ENCODE data around the gene TNFRSF1A. TPM values are rescaled to one million over a fixed set of nuclear protein-coding genes. Genes with fewer than 3 reads are reported as not detected.
A peak's percentile ranks its signal among the peaks of the same experiment; 100 is the strongest.

The TNFRSF1A gene
- total and polyA plus RNA-seq, 2 of the 13 experiments (the other 11 are each of a cell fraction or from before 2014, with no cell fraction given): 41.5 to 61.2 TPM

DNA sequence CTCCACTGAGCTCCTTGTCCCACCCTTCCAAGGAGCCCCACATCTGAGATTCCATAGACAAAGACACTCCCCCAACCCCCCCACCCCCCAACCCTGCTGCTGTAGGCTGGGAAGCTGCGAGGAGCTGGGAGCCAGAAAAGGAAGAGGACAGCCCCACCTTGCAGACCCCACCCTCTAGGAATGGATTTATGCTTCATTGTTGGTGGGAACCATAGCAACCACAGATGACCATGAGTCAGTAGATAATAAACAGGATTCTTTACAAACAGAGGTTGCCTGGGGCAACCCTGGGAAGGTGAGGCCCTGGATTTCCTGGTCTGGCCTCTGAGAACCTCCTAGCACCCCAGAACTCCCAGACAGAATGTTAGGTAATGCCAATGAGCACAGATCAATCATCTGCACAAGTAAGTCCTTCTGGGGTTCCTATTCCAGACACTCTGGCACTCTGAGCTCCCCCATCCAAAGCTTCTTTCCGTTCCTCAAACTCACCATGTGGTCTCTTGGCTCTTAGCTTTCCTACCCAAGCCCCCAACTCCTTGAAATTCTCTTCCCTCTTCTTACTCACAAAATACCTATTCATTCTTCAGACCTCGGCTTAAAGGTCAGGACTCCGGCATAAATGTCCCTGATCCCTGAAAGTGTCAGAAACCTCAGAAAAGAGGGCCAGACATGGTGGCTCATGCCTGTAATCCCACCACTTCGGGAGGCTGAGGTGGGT, 46.6 kb downstream of the TNFRSF1A start (continued):
- TF ChIP-seq MTERF4 (CRISPR knock-in tag; IDR thresholded peaks at IDR 0.05): no peak
- no peak for TF ChIP-seq MTF1 (CRISPR knock-in tag; IDR thresholded peaks at IDR 0.05)
- no peak for TF ChIP-seq ZSCAN12 (CRISPR knock-in tag; IDR thresholded peaks at IDR 0.05)
- TF ChIP-seq PCBP1 (IDR thresholded peaks at IDR 0.05; ENCODE audit: borderline replicate concordance, low read depth, low read length): no peak
- TF ChIP-seq POGZ (CRISPR knock-in tag; IDR thresholded peaks at IDR 0.05): no peak
- no peak for TF ChIP-seq CHD2 (IDR thresholded peaks at IDR 0.05; ENCODE audit: low read depth, low read length)
- peak; percentile 21; the same call in 1 of the 2 replicates for TF ChIP-seq NR2F6 (IDR thresholded peaks at IDR 0.05)
- TF ChIP-seq NR2F6 (CRISPR knock-in tag; IDR thresholded peaks at IDR 0.05): peak; percentile 45; the same call in 1 of the 2 replicates
- no peak for TF ChIP-seq HNRNPH1 (optimal IDR thresholded peaks at IDR 0.05; ENCODE audit: low read depth, low read length)
- peak; percentile 64; the same call in 1 of the 2 replicates for TF ChIP-seq RFX5 (IDR thresholded peaks at IDR 0.05; ENCODE audit: low read depth, low read length)
- TF ChIP-seq, protein P1, sequence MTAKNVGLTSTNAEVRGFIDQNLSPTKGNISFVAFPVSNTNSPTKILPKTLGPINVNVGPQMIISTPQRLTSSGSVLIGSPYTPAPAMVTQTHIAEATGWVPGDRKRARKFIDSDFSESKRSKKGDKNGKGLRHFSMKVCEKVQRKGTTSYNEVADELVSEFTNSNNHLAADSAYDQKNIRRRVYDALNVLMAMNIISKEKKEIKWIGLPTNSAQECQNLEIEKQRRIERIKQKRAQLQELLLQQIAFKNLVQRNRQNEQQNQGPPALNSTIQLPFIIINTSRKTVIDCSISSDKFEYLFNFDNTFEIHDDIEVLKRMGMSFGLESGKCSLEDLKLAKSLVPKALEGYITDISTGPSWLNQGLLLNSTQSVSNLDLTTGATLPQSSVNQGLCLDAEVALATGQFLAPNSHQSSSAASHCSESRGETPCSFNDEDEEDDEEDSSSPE (CRISPR knock-in tag; IDR thresholded peaks at IDR 0.05): no peak
- no peak for TF ChIP-seq CBX5 (CRISPR knock-in tag; IDR thresholded peaks at IDR 0.05; ENCODE audit: borderline replicate concordance)
- TF ChIP-seq ZNF121 (CRISPR knock-in tag; IDR thresholded peaks at IDR 0.05): peak; percentile 50; the same call in 1 of the 2 replicates
- no peak for TF ChIP-seq LCORL (IDR thresholded peaks at IDR 0.05)
- TF ChIP-seq LCORL (CRISPR knock-in tag; IDR thresholded peaks at IDR 0.05): 0 out of 2 replicates have a peak, but pooled peaks have one; percentile 16
- TF ChIP-seq, protein P2, sequence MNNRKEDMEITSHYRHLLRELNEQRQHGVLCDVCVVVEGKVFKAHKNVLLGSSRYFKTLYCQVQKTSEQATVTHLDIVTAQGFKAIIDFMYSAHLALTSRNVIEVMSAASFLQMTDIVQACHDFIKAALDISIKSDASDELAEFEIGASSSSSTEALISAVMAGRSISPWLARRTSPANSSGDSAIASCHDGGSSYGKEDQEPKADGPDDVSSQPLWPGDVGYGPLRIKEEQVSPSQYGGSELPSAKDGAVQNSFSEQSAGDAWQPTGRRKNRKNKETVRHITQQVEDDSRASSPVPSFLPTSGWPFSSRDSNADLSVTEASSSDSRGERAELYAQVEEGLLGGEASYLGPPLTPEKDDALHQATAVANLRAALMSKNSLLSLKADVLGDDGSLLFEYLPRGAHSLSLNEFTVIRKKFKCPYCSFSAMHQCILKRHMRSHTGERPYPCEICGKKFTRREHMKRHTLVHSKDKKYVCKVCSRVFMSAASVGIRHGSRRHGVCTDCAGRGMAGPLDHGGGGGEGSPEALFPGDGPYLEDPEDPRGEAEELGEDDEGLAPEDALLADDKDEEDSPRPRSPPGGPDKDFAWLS (CRISPR knock-in tag; IDR thresholded peaks at IDR 0.05; ENCODE audit: borderline replicate concordance): no peak
- no peak for TF ChIP-seq ZNF256 (CRISPR knock-in tag; conservative IDR thresholded peaks at IDR 0.05)
- TF ChIP-seq FOSL2 (CRISPR knock-in tag; IDR thresholded peaks at IDR 0.05): peak; percentile 82
- no peak for TF ChIP-seq RFXAP (CRISPR knock-in tag; IDR thresholded peaks at IDR 0.05; ENCODE audit: borderline replicate concordance)
- no peak for TF ChIP-seq RBM39 (IDR thresholded peaks at IDR 0.05; ENCODE audit: low read depth, low read length, poor library complexity, severe bottlenecking)
- no peak for TF ChIP-seq SKIL (CRISPR knock-in tag; IDR thresholded peaks at IDR 0.05; ENCODE audit: borderline replicate concordance)
- peak; percentile 69 for TF ChIP-seq FOXK2 (IDR thresholded peaks at IDR 0.05)
- 0 out of 4 replicates have a peak, but pooled peaks of 1 of the 2 experiments have one; percentile 34 for TF ChIP-seq NR2F1 (CRISPR knock-in tag; IDR thresholded peaks at IDR 0.05)
- no peak for TF ChIP-seq ZNF766 (CRISPR knock-in tag; IDR thresholded peaks at IDR 0.05; ENCODE audit: borderline replicate concordance)
- no peak for TF ChIP-seq MYC (CRISPR knock-in tag; IDR thresholded peaks at IDR 0.05; ENCODE audit: borderline replicate concordance)
- peak; percentile 63 for TF ChIP-seq SOX5 (CRISPR knock-in tag; IDR thresholded peaks at IDR 0.05; ENCODE audit: borderline replicate concordance)
